Spleen (tissue), 7 donors: ENCODE results near the gene RXYLT1.

Source experiments
- CTCF ChIP-seq, 11 experiments: fragments of 200-600 bp in 7 of 11; fragments of 450-650 bp in 4 of 11; sonication (generic) in 4 of 11; IDR thresholded peaks in 8 of 11; conservative IDR thresholded peaks in 3 of 11; 1 replicate in 7 of 11; 2 replicates in 4 of 11; pipeline versions ENCODE4 v1.4.0 to v1.8.0; 2016 to 2021; ENCODE audit warnings: antibody characterized with exemption in 11 of 11, inconsistent platforms in 4 of 11, mild to moderate bottlenecking in 1 of 11
- POLR2A ChIP-seq, 3 donors: fragments of 450-650 bp; IDR thresholded peaks; one replicate each; pipeline ENCODE4 v1.5.1; 2017; ENCODE audit warnings: antibody characterized with exemption in 3 of 3, mild to moderate bottlenecking in 1 of 3
- POLR2AphosphoS5 ChIP-seq, 3 donors: sonication (generic); formaldehyde crosslinking; IDR thresholded peaks; one replicate each; pipeline ENCODE4 v1.5.1; 2017; ENCODE audit warnings: antibody characterized with exemption in 3 of 3
- donor health status: DM: no; HTN: no; CAD: no; lungs with moderate emphysema.
- donor health status: DM: no; HTN: no; CAD: no.
- donor health status: DM: no; HTN: no; CAD: no.

- TF ChIP-seq CTCF (IDR thresholded peaks at IDR 0.05 in 8 of 11, conservative IDR thresholded peaks at IDR 0.05 in 3 of 11) (no peak), POLR2AphosphoS5 (IDR thresholded peaks at IDR 0.05) (no peak), POLR2A (IDR thresholded peaks at IDR 0.05) (no peak)
These were observed 27.4 kb upstream of the RXYLT1 start for GRCh38 chr12:63752283-63752682.
